ENCODE measurements around the gene PCP4L1.

DNA sequence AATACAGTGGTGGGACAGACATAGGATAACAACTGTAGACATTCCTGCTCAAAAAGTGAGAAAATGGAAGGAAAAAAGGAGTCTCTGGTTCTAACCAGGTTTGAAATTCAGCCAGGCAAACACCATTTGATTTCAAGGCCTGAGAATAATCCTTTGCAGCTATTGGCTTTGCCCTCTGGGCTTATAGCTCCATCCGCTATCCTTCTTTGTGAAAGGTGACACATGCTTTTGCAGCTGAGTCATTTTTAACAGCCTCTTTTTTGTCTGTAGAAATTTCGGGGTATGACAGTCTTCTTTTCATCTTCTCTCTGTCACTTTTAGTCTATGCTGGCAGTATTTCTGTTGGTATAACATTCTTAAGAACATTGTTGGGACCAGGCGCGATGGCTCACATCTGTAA, 71.8 kb downstream of the PCP4L1 start:
- TF ChIP-seq CTCF (IDR thresholded peaks at IDR 0.05), result no peak
- no peak for TF ChIP-seq EZH2phosphoT487 (IDR thresholded peaks at IDR 0.05)

Data from neural progenitor cell (in vitro differentiated cells).